Natural killer cell (primary cell): Measurements from ENCODE around the gene MSMP. TPM values are rescaled to one million over a fixed set of nuclear protein-coding genes. Genes with fewer than 3 reads are reported as not detected.

Experiments used
- ATAC-seq, 3 donors: fragments of 150-1000 bp in 2 of 3; fragments of 200-7000 bp in 1 of 3; cut with Tn5 transposase; 1 replicate in 1 of 3; 2 replicates in 2 of 3; pipeline ENCODE4 v1.10.0; 2021; ENCODE audit warnings: mild to moderate bottlenecking in 2 of 3, moderate library complexity in 2 of 3
- DNase-seq, 2 donors: peaks; one replicate each; pipeline versions ENCODE4 v3.0.0 to v3.0.0-alpha.2; 2013 to 2021; ENCODE audit warnings: mixed read lengths in 1 of 2
- H3K27ac ChIP-seq: one replicate; pipeline ENCODE4 v1.5.1; 2013; ENCODE audit warnings: mild to moderate bottlenecking, low read length
- H3K27me3 ChIP-seq: one replicate; pipeline ENCODE4 v1.6.1; 2013; ENCODE audit warnings: low read length; ENCODE audit not compliant: control insufficient read depth, insufficient read depth
- H3K36me3 ChIP-seq: one replicate; pipeline ENCODE4 v1.6.1; 2013; ENCODE audit warnings: low read length; ENCODE audit not compliant: control insufficient read depth, insufficient read depth
- H3K4me1 ChIP-seq: one replicate; pipeline ENCODE4 v1.6.1; 2013; ENCODE audit warnings: low read length; ENCODE audit not compliant: control insufficient read depth, insufficient read depth
- H3K4me3 ChIP-seq: one replicate; pipeline ENCODE4 v1.5.1; 2013; ENCODE audit warnings: low read length
- H3K9me3 ChIP-seq: one replicate; pipeline ENCODE4 v1.6.1; 2013; ENCODE audit warnings: low read length; ENCODE audit not compliant: control insufficient read depth, insufficient read depth
- H3K27ac Mint-ChIP-seq, 2 donors: one replicate each; pipeline ENCODE4 v1.8.0; 2022; ENCODE audit warnings: mild to moderate bottlenecking in 2 of 2, mixed read lengths in 2 of 2, moderate library complexity in 1 of 2
- H3K27me3 Mint-ChIP-seq, 2 donors: one replicate each; pipeline ENCODE4 v1.8.0; 2022; ENCODE audit warnings: low read depth in 2 of 2, mixed read lengths in 2 of 2
- H3K36me3 Mint-ChIP-seq: one replicate; pipeline ENCODE4 v1.8.0; 2022; ENCODE audit warnings: mixed read lengths
- H3K4me1 Mint-ChIP-seq, 2 donors: one replicate each; pipeline ENCODE4 v1.8.0; 2022; ENCODE audit warnings: mixed read lengths in 2 of 2
- H3K4me3 Mint-ChIP-seq: one replicate; pipeline ENCODE4 v1.8.0; 2022; ENCODE audit warnings: mild to moderate bottlenecking, moderate library complexity, mixed read lengths
- H3K9me3 Mint-ChIP-seq, 2 donors: one replicate each; pipeline ENCODE4 v1.8.0; 2022; ENCODE audit warnings: mixed read lengths in 2 of 2
- WGBS: methylation state at CpG from one replicate; pipeline ENCODE4 v1.1.7; 2013; ENCODE audit warnings: missing lambda C conversion rate; ENCODE audit not compliant: insufficient coverage; 5-methylcytosine and 5-hydroxymethylcytosine counted together
- intact Hi-C: fragments of 100-400 bp; cut with micrococcal nuclease; formaldehyde crosslinking; loops from one replicate; pipeline ENCODE4 v1.14.2; 2022
- total RNA-seq, 4 donors: library from RNA; stranded (reverse); fragments of 120-200 nt in 1 of 4; gene quantifications; one replicate each; pipeline versions ENCODE4 v1.2.3 to v1.2.4, GENCODE V29; 2013 to 2022
- TF ChIP-seq, protein P1 (sequence below): fragments of 200-600 bp; IDR thresholded peaks from one replicate; pipeline ENCODE4 v1.8.0; 2022; ENCODE audit warnings: antibody characterized with exemption

Gene MSMP
- total RNA-seq, 3 donors from 2014 or later (not counting 1 experiment from before 2014, with no cell fraction given), result not detected

- Mint-ChIP-seq H3K9me3 (no peaks in the 10 kb centered on the region), H3K36me3 (peaks cover 17% of the 10 kb centered on the region), H3K4me3 (no peak overlapping the region), H3K4me1 (peaks cover 0 to 22% of the 10 kb centered on the region in 2 donors), H3K27ac (peak overlapping the region; percentile 50 to 70), H3K27me3 (no peaks in the 10 kb centered on the region)
- DNase-seq, result no peak
- TF ChIP-seq, protein P1, sequence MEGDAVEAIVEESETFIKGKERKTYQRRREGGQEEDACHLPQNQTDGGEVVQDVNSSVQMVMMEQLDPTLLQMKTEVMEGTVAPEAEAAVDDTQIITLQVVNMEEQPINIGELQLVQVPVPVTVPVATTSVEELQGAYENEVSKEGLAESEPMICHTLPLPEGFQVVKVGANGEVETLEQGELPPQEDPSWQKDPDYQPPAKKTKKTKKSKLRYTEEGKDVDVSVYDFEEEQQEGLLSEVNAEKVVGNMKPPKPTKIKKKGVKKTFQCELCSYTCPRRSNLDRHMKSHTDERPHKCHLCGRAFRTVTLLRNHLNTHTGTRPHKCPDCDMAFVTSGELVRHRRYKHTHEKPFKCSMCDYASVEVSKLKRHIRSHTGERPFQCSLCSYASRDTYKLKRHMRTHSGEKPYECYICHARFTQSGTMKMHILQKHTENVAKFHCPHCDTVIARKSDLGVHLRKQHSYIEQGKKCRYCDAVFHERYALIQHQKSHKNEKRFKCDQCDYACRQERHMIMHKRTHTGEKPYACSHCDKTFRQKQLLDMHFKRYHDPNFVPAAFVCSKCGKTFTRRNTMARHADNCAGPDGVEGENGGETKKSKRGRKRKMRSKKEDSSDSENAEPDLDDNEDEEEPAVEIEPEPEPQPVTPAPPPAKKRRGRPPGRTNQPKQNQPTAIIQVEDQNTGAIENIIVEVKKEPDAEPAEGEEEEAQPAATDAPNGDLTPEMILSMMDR, result no peak
- Histone ChIP-seq H3K36me3 (peaks cover 97% of the 10 kb centered on the region), H3K4me3 (no peak overlapping the region), H3K27ac (no peak overlapping the region), H3K27me3 (no peaks in the 10 kb centered on the region), H3K9me3 (no peaks in the 10 kb centered on the region), H3K4me1 (peaks cover 3% of the 10 kb centered on the region)
- 87% methylated on average over 4 of the region's 4 CpGs for WGBS
- no peak for ATAC-seq
- intact Hi-C loops, result no loop called here
Observed at GRCh38 chr9:35716230-35716629, 37.8 kb downstream of the MSMP start.

DNA sequence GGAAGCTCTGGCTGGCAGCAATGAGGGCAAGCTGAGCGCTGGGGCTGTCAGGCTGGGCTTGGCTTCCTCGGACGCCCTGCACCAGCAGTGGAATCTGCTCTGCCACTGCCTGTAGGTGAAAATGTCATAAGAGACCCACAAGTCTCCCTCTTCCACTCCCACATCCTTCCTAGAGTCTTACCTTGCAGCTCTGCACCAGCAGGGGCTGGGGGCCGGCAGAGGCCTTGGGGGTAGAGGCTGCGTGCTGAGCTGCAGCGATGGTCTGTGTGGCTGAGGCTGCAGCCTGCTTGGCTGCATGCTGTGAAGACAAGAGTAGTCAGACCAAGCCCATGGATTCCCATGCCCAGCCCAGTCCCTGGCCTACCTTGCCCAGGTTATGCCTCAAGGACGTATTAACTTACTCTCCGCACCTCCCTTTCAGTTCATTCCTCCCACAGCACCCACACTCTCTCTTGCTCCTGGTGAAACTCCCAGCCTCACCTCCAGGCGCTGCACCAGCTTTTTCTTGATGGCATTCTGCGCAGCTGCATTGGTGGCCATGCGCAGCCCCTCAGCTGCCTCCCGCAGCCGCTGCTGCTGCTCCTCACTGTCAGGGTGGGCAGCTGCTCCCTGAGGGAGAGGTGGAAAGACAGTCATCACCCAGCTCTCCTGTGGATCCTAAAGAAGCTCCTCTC lies 39.4 kb downstream of the MSMP start:
- Histone ChIP-seq H3K27ac (no peak overlapping the region), H3K4me3 (no peak overlapping the region), H3K27me3 (no peaks in the 10 kb centered on the region), H3K4me1 (peaks cover 3% of the 10 kb centered on the region), H3K36me3 (peaks cover 94% of the 10 kb centered on the region), H3K9me3 (no peaks in the 10 kb centered on the region)
- H3K4me3 Mint-ChIP-seq, result no peak overlapping the region
- H3K27me3 Mint-ChIP-seq, result no peaks in the 10 kb centered on the region
- H3K27ac Mint-ChIP-seq, result peak overlapping the region; percentile 62 to 75
- no peak for ATAC-seq
- peaks cover 0 to 20% of the 10 kb centered on the region in 2 donors for H3K4me1 Mint-ChIP-seq
- no peaks in the 10 kb centered on the region for H3K9me3 Mint-ChIP-seq
- 97% methylated on average over 13 of the region's 13 CpGs for WGBS
- TF ChIP-seq, protein P1, result no peak
- peaks cover 14% of the 10 kb centered on the region for H3K36me3 Mint-ChIP-seq
- intact Hi-C loops, result no loop called here
- no peak for DNase-seq

DNA sequence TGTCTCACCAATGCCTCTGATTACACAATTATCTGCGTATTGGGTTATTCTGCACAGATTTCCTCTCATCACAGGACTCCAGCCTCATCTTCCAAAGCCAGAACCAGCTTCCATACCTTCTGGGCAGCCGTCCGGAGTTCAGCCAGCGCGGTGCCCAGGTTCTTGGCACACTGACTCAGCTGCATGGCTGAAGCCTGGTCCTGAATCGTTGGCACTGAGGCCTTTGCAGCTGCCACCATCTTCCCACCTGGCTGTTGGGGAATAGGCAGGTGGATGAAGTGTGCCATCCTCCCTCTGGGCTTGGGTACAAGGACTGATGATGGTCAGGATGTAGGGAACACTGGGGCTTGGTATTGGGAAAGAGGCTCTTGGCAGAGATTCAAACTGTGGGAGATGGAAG lies 40.0 kb downstream of the MSMP start:
- WGBS, result 94% methylated on average over 6 of the region's 6 CpGs
- Mint-ChIP-seq H3K4me3 (no peak overlapping the region), H3K4me1 (peaks cover 0 to 17% of the 10 kb centered on the region in 2 donors), H3K27me3 (no peaks in the 10 kb centered on the region), H3K36me3 (peaks cover 14% of the 10 kb centered on the region), H3K9me3 (no peaks in the 10 kb centered on the region), H3K27ac (peak overlapping the region in 1 of 2 donors; percentile 75)
- DNase-seq (no peak), ATAC-seq (no peak)
- Histone ChIP-seq H3K27me3 (no peaks in the 10 kb centered on the region), H3K36me3 (peaks cover 91% of the 10 kb centered on the region), H3K27ac (no peak overlapping the region), H3K4me1 (peaks cover 3% of the 10 kb centered on the region), H3K9me3 (no peaks in the 10 kb centered on the region), H3K4me3 (no peak overlapping the region)
- TF ChIP-seq, protein P1, result no peak
- intact Hi-C loops, result no loop called here

DNA sequence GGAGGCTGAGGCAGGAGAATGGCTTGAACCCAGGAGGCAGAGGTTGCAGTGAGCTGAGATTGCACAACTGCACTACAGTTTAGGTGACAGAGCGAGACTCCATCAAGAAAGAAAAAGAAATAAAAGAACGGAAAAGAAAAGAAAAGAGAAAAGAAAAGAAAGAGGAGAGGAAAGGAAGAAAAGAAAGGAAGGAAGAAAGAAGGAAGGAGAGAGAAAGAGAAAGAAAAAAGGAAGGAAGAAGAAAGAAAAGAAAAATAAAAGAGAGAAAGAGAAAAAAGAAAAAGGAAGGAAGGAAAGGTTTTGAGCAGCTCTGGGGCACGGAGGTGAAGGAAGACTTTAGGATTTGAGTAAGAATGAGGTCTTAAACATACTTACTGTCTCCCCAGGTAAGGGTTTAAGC lies 40.5 kb downstream of the MSMP start:
- 89% methylated on average over 3 of the region's 3 CpGs for WGBS
- H3K9me3 ChIP-seq, result no peaks in the 10 kb centered on the region
- H3K27ac ChIP-seq, result no peak overlapping the region
- H3K4me1 Mint-ChIP-seq, result peaks cover 0 to 17% of the 10 kb centered on the region in 2 donors
- no peaks in the 10 kb centered on the region for H3K27me3 Mint-ChIP-seq
- no peak for DNase-seq
- H3K4me3 Mint-ChIP-seq, result no peak overlapping the region
- no peak for ATAC-seq
- no peaks in the 10 kb centered on the region for H3K9me3 Mint-ChIP-seq
- TF ChIP-seq, protein P1, result no peak
- peaks cover 91% of the 10 kb centered on the region for H3K36me3 ChIP-seq
- peaks cover 19% of the 10 kb centered on the region for H3K36me3 Mint-ChIP-seq
- intact Hi-C loops, result no loop called here
- peak overlapping the region; percentile 31 to 75 for H3K27ac Mint-ChIP-seq
- no peak overlapping the region for H3K4me3 ChIP-seq
- H3K27me3 ChIP-seq, result no peaks in the 10 kb centered on the region
- no peaks in the 10 kb centered on the region for H3K4me1 ChIP-seq
